Measurements from ENCODE around the gene CD5L. TPM values are rescaled to one million over a fixed set of nuclear protein-coding genes. Genes with fewer than 3 reads are reported as not detected.

Gene CD5L
- total RNA-seq, 4 donors from 2014 or later: 0.40 TPM; not detected in 3

DNA sequence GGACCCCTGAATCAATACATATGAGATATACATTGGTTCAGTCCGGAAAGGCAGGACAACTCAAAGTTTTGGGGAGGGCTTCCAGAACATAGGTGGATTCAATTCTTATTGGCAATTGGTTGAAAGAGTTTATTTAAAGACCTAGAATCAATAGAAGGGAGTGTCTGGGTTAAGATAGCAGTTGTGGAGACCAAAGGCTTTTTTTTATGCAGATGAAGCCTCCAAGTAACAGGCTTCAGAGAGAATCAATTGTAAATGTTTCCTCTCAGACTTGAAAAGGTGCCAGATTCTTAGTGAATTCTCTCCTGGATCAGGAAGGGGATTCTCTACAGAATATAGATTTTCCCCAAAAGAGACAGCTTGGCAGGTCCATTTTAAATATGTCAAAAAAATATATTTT is 27.0 kb upstream of the CD5L start:
- ATAC-seq: no peak
- no peaks in the 10 kb centered on the region for H3K4me1 ChIP-seq
- H3K27ac ChIP-seq: no peak overlapping the region
- no peaks in the 10 kb centered on the region for H3K36me3 ChIP-seq
- H3K4me3 ChIP-seq: no peak overlapping the region
- H3K27me3 ChIP-seq: peaks cover 6% of the 10 kb centered on the region
- no peaks in the 10 kb centered on the region for H3K9me3 ChIP-seq
- TF ChIP-seq POLR2AphosphoS5 (IDR thresholded peaks at IDR 0.05) (no peak), EP300 (IDR thresholded peaks at IDR 0.05) (no peak), POLR2A (IDR thresholded peaks at IDR 0.05) (no peak)
- TF ChIP-seq, protein P1, sequence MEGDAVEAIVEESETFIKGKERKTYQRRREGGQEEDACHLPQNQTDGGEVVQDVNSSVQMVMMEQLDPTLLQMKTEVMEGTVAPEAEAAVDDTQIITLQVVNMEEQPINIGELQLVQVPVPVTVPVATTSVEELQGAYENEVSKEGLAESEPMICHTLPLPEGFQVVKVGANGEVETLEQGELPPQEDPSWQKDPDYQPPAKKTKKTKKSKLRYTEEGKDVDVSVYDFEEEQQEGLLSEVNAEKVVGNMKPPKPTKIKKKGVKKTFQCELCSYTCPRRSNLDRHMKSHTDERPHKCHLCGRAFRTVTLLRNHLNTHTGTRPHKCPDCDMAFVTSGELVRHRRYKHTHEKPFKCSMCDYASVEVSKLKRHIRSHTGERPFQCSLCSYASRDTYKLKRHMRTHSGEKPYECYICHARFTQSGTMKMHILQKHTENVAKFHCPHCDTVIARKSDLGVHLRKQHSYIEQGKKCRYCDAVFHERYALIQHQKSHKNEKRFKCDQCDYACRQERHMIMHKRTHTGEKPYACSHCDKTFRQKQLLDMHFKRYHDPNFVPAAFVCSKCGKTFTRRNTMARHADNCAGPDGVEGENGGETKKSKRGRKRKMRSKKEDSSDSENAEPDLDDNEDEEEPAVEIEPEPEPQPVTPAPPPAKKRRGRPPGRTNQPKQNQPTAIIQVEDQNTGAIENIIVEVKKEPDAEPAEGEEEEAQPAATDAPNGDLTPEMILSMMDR (IDR thresholded peaks at IDR 0.05): no peak
- 62 to 100% methylated on average over 1 of the region's 1 CpG for WGBS, 2 donors (ENCODE audit: low coverage in 1 of 2)

- Histone ChIP-seq H3K4me1 (no peaks in the 10 kb centered on the region), H3K4me3 (no peak overlapping the region), H3K27ac (no peak overlapping the region), H3K9me3 (no peaks in the 10 kb centered on the region), H3K36me3 (no peaks in the 10 kb centered on the region), H3K27me3 (peaks cover 6% of the 10 kb centered on the region)
- 75 to 93% methylated on average over 5 to 6 of the region's 6 CpGs for WGBS, 2 donors (ENCODE audit: low coverage in 1 of 2)
- TF ChIP-seq EP300 (IDR thresholded peaks at IDR 0.05): no peak
- TF ChIP-seq, protein P1 (IDR thresholded peaks at IDR 0.05): no peak
- TF ChIP-seq POLR2A (IDR thresholded peaks at IDR 0.05): no peak
- TF ChIP-seq POLR2AphosphoS5 (IDR thresholded peaks at IDR 0.05): no peak
- no peak for ATAC-seq
These were observed 20.8 kb upstream of the CD5L start for GRCh38 chr1:157862114-157863070.

DNA sequence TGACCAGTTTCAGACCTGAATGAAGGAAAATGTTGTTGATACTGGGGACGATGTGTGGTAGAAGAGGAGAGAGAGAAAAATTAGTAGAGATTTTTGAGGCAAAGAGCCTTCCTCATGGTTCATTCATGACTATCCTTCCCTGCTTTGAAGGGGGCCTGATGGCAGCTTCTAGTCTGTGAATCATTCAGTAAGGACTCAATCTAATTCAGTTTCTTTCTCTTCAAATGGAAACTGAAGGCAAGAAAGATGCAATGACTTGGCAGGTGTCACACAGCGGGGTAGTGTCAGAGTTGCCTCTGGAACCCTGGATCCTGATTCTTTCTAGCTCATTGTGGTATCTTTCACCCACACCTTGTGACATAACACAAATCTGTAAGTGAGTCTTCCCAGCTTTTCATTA is 14.9 kb upstream of the CD5L start:
- WGBS, 2 donors (ENCODE audit: low coverage in 1 of 2): 57 to 94% methylated on average over 2 of the region's 2 CpGs
- no peaks in the 10 kb centered on the region for H3K4me1 ChIP-seq
- H3K27me3 ChIP-seq: no peaks in the 10 kb centered on the region
- H3K36me3 ChIP-seq: no peaks in the 10 kb centered on the region
- no peak overlapping the region for H3K4me3 ChIP-seq
- no peak for ATAC-seq
- peaks cover 0 to 7% (median 0%) of the 10 kb centered on the region in 3 donors for H3K9me3 ChIP-seq
- H3K27ac ChIP-seq: no peak overlapping the region
- no peak for TF ChIP-seq POLR2AphosphoS5 (IDR thresholded peaks at IDR 0.05)
- TF ChIP-seq, protein P1 (IDR thresholded peaks at IDR 0.05): no peak
- TF ChIP-seq POLR2A (IDR thresholded peaks at IDR 0.05): no peak
- TF ChIP-seq EP300 (IDR thresholded peaks at IDR 0.05): no peak

- H3K9me3 ChIP-seq: peaks cover 0 to 7% (median 0%) of the 10 kb centered on the region in 3 donors
- no peak for ATAC-seq
- WGBS, 2 donors (ENCODE audit: low coverage in 1 of 2): 52 to 55% methylated on average over 3 of the region's 3 CpGs
- H3K4me3 ChIP-seq: no peak overlapping the region
- H3K27ac ChIP-seq: no peak overlapping the region
- no peaks in the 10 kb centered on the region for H3K36me3 ChIP-seq
- no peak for TF ChIP-seq POLR2A (IDR thresholded peaks at IDR 0.05)
- H3K27me3 ChIP-seq: no peaks in the 10 kb centered on the region
- H3K4me1 ChIP-seq: no peaks in the 10 kb centered on the region
These were observed 10.9 kb upstream of the CD5L start for GRCh38 chr1:157852476-157852875.

- Histone ChIP-seq H3K27me3 (no peaks in the 10 kb centered on the region), H3K9me3 (no peaks in the 10 kb centered on the region), H3K4me1 (no peaks in the 10 kb centered on the region), H3K27ac (no peak overlapping the region), H3K4me3 (no peak overlapping the region), H3K36me3 (no peaks in the 10 kb centered on the region)
- no peak for TF ChIP-seq POLR2AphosphoS5 (IDR thresholded peaks at IDR 0.05)
- TF ChIP-seq, protein P1 (IDR thresholded peaks at IDR 0.05): no peak
- TF ChIP-seq POLR2A (IDR thresholded peaks at IDR 0.05): no peak
- no peak for TF ChIP-seq EP300 (IDR thresholded peaks at IDR 0.05)
- no peak for ATAC-seq
- 93% methylated on average over 2 of the region's 2 CpGs; no CpG with 5 or more reads in 1 of the 2 donors for WGBS, 2 donors (ENCODE audit: low coverage in 1 of 2)
These were observed 7.7 kb upstream of the CD5L start for GRCh38 chr1:157849229-157849875.

Measured in gastroesophageal sphincter (tissue), 4 donors.